ENCODE results near the gene TUBB3.

GRCh38 chr16:89960966-89961365, 37.8 kb downstream of the TUBB3 start:
- no peak for TF ChIP-seq GATA2 (IDR thresholded peaks at IDR 0.05; ENCODE audit: low read depth, low read length)
- TF ChIP-seq GATA3 (IDR thresholded peaks at IDR 0.05; ENCODE audit: low read depth, low read length): no peak
